Subcutaneous abdominal adipose tissue (tissue), 5 donors: Measurements from ENCODE around the gene PRSS2.

ENCODE experiments used
- H3K27ac ChIP-seq: one replicate; pipeline ENCODE4 v1.7.0; 2013; ENCODE audit warnings: low read depth, mild to moderate bottlenecking, inconsistent platforms, low read length, moderate library complexity
- H3K27me3 ChIP-seq, 5 donors: one replicate each; pipeline ENCODE4 v1.7.0; 2013; ENCODE audit warnings: low read length in 5 of 5, inconsistent platforms in 1 of 5; ENCODE audit not compliant: control insufficient read depth in 5 of 5, insufficient read depth in 4 of 5
- H3K36me3 ChIP-seq, 5 donors: one replicate each; pipeline ENCODE4 v1.7.0; 2013; ENCODE audit warnings: low read length in 5 of 5; ENCODE audit not compliant: control insufficient read depth in 5 of 5, insufficient read depth in 5 of 5
- H3K4me1 ChIP-seq, 5 donors: one replicate each; pipeline ENCODE4 v1.7.0; 2013; ENCODE audit warnings: low read length in 5 of 5, mild to moderate bottlenecking in 3 of 5, moderate library complexity in 1 of 5; ENCODE audit not compliant: control insufficient read depth in 5 of 5, insufficient read depth in 5 of 5
- H3K4me3 ChIP-seq, 5 donors: one replicate each; pipeline ENCODE4 v1.7.0; 2013; ENCODE audit warnings: low read length in 5 of 5, low read depth in 1 of 5
- H3K9ac ChIP-seq, 5 donors: one replicate each; pipeline ENCODE4 v1.7.0; 2013; ENCODE audit warnings: low read length in 5 of 5, mild to moderate bottlenecking in 4 of 5, moderate library complexity in 3 of 5
- H3K9me3 ChIP-seq, 5 donors: one replicate each; pipeline ENCODE4 v1.7.0; 2013; ENCODE audit warnings: low read length in 5 of 5; ENCODE audit not compliant: control insufficient read depth in 5 of 5
- donor health status: healthy.
- donor health status: healthy.
- donor health status: healthy.
- donor health status: healthy.
- donor health status: healthy.

The PRSS2 gene

DNA sequence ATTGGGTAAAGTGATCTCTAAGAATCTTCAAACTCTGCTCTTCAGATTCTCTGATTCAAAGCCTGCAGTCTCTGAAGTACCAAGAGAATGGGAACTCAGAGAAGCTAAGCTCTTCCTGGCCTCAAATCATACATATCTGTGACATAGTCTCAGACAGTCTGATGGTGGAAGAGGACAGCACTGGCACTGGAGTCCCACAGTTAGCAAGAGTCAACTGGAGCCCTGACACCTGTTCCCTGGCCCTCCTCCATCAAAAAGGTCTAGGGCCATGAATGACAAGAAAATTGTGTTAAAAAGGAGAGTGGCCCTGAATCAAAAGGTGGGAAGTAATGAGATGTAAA, 37.7 kb downstream of the PRSS2 start:
- H3K4me3 ChIP-seq: no peak overlapping the region
- H3K4me1 ChIP-seq: no peaks in the 10 kb centered on the region
- peaks cover 4 to 28% (median 20%) of the 10 kb centered on the region in 5 donors for H3K27me3 ChIP-seq
- H3K27ac ChIP-seq: no peak overlapping the region
- no peaks in the 10 kb centered on the region for H3K36me3 ChIP-seq
- no peak overlapping the region for H3K9ac ChIP-seq
- H3K9me3 ChIP-seq: no peaks in the 10 kb centered on the region

DNA sequence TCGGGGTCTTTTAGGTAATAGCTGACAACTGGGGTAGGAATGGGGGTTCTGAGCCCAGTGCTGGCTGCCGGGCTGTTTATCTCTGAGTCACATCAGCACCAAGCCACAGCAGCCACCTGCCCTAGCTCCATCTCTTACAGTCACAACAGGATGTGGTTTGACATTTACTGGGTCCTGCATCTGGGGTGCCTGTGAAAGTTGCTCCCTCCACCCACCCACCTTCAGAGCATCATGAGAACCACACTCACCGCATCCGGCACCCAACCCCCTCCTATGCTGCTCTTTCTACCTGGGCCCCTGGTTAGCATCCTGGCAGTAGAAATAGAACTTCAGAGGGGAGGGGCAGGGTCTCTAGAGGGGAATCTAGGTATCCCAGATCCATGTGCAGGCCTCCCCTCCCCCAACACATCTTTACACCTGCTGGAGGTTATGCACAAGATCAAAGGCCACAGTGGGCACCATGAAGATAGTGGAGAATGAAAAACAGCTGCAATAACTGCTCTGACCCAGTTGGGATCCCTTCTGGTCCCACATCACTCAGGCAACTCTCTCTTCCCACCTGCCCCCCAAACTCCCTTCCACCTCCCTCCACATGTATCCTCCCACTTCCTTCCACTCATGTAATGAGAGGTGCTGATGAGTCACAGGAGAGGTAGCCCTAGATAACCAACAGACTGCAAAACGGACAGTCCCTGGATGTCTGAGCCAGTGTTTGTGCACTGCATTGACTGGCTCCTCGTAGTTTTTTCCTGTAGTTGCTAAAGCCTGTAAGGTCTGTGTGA, 38.2 kb downstream of the PRSS2 start:
- Histone ChIP-seq H3K27ac (no peak overlapping the region), H3K9me3 (no peaks in the 10 kb centered on the region), H3K27me3 (peaks cover 4 to 29% (median 21%) of the 10 kb centered on the region in 5 donors), H3K4me3 (no peak overlapping the region), H3K9ac (no peak overlapping the region), H3K36me3 (no peaks in the 10 kb centered on the region), H3K4me1 (no peaks in the 10 kb centered on the region)

DNA sequence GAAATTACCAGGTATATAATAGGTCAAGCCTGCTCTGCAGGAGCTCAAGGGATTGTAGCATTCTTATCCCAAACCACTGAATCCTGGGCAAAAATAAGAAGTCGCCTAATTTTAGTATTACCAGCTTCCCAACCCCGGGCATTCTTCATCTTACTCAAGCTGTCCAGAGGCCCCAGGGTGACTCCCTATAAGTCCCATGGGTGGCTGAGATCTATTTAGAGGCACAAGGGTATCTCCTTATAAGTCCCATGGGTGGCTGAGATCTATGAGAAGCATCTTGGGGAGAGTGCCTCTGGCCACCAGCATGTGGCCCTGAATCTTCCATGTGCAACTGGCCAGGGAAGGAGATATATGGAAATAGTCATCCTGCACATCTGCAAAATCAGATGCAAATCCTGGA, 38.9 kb downstream of the PRSS2 start:
- H3K36me3 ChIP-seq: no peaks in the 10 kb centered on the region
- peaks cover 4 to 29% (median 21%) of the 10 kb centered on the region in 5 donors for H3K27me3 ChIP-seq
- no peak overlapping the region for H3K27ac ChIP-seq
- no peak overlapping the region for H3K4me3 ChIP-seq
- no peaks in the 10 kb centered on the region for H3K9me3 ChIP-seq
- H3K9ac ChIP-seq: no peak overlapping the region
- no peaks in the 10 kb centered on the region for H3K4me1 ChIP-seq

DNA sequence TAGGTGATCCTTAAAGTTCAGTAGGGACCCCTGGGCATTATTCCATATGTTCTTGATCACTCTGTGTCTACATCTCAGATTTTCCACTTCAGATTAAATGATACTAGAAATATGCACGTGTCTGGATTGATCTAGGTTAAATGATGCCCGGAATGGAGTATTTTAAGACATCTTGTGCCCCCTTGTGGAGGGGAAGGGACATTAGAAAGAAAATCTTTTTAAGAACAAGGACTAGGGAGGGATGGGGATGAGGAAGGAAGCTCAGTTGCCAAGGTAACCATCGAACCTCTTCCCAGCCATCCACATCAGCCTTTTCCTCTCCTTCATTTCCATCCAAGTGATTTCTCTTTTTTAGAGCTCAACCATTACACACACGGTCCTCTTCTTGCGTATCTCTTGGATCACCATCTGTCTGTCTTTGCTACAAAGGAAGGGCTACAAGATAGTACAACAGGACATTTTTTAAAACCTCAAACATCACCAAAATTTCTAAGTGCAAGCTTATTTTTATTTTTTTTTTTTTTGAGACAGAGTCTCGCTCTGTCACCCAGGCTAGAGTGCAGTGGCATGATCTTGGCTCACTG, 40.5 kb downstream of the PRSS2 start:
- Histone ChIP-seq H3K9me3 (no peaks in the 10 kb centered on the region), H3K27ac (no peak overlapping the region)

DNA sequence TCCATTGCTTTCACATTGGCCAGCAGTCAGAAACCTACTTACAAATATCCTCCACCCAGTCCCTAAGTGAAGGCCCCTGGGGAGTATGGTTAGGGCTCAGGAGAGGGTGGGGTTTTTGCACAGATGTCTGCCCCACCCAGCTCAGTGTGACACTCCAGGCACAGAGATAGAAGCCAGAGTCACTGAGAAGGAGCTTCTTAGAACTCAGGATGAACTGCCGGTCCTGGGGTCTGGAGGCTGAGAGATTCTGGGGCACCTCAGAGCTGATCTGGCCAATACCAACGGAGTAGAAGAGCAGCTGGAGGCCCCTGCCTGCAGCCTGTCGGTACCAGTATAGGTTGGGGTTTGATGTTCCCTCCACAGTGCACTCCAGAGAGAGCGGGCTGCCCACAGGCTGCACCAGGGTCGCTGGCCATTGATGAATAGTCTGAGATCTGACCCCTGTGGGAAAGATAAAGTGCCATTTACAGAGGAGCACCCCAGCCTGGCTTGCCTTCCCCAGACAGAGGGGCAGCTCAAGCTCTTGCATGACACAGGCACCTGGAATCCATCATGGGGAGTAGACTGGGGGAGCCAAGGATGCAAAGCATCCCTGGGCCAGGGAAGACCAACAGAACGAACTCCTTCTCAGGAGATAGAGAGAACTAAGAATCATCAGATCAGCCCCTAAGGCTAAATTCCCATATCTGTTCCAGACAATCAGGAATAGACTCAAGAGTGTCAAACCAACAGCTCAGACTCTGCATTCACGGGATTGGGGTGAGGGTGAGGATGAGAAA, 41.9 kb downstream of the PRSS2 start:
- Histone ChIP-seq H3K9me3 (no peaks in the 10 kb centered on the region), H3K4me1 (no peaks in the 10 kb centered on the region), H3K27ac (no peak overlapping the region), H3K9ac (no peak overlapping the region), H3K4me3 (no peak overlapping the region), H3K36me3 (no peaks in the 10 kb centered on the region), H3K27me3 (peaks cover 7 to 37% (median 23%) of the 10 kb centered on the region in 5 donors)

More for the DNA sequence above, 40.5 kb downstream of the PRSS2 start:
- Histone ChIP-seq H3K4me3 (no peak overlapping the region), H3K36me3 (no peaks in the 10 kb centered on the region), H3K27me3 (peaks cover 5 to 32% (median 23%) of the 10 kb centered on the region in 5 donors), H3K4me1 (no peaks in the 10 kb centered on the region), H3K9ac (no peak overlapping the region)

DNA sequence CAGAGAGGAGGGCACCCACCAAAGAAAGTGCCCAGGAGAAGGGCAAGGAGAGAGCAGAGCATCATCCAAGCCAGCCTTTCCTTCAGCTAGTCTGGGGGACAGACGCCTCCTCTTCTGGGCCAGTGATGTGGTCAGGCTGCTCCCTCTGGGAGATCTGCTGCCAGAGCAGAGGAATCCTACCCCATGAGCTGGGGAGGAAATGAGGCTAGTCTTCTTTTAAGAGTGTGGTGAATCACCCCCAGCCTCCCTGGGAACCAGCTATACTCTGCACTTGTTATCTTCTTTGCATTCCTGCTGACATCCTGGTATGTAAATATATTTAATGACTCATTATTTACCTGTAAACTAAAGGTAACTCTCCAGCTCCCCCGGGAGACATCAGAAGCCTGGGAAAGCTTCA, 42.5 kb downstream of the PRSS2 start:
- H3K9ac ChIP-seq: no peak overlapping the region
- H3K4me1 ChIP-seq: no peaks in the 10 kb centered on the region
- H3K9me3 ChIP-seq: no peaks in the 10 kb centered on the region
- peaks cover 7 to 37% (median 23%) of the 10 kb centered on the region in 5 donors for H3K27me3 ChIP-seq
- H3K27ac ChIP-seq: no peak overlapping the region
- no peak overlapping the region for H3K4me3 ChIP-seq
- no peaks in the 10 kb centered on the region for H3K36me3 ChIP-seq

DNA sequence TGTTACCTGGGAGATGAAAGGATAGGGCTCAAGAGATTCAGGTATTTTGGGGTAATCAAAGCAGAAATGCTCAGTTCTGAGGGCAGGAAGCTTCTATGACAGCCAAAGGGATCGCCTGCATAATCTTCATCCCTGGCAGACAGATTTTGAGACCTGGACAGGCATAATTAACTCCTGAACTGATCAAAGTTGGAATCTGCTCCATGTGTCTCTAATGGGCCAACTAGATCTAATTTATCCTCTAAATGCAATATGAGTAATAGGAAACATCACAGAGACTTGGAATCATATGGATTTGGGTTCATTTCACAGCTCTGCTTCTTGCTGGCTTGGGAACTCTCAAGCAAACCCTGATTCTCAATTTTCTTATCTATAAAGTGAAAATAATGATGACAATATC, 42.9 kb downstream of the PRSS2 start:
- no peak overlapping the region for H3K4me3 ChIP-seq
- no peak overlapping the region for H3K9ac ChIP-seq
- H3K27me3 ChIP-seq: peaks cover 7 to 37% (median 20%) of the 10 kb centered on the region in 5 donors

DNA sequence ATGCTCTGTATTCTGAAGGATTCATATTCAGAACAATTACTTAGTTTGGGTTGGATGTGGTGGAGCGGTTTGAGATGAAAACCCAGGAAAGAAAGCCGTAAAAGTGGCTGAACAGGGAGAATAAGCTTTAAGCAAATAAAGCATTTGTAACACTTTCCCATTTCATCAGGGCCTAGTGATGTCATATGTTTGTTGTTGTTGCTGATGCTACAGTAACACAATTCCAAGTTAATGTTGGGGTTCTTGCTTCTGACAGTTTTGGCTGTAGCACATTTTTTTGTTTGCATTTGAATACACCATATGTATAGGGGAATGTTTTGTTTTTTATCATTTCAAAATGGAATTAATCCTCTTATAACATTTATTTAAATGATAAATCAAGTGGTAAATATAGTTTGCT, 43.7 kb downstream of the PRSS2 start:
- Histone ChIP-seq H3K36me3 (no peaks in the 10 kb centered on the region), H3K4me1 (no peaks in the 10 kb centered on the region), H3K27ac (no peak overlapping the region), H3K9me3 (no peaks in the 10 kb centered on the region), H3K27me3 (peaks cover 3 to 29% (median 14%) of the 10 kb centered on the region in 5 donors), H3K9ac (no peak overlapping the region), H3K4me3 (no peak overlapping the region)

More for the DNA sequence above, 42.9 kb downstream of the PRSS2 start:
- H3K4me1 ChIP-seq: no peaks in the 10 kb centered on the region
- no peaks in the 10 kb centered on the region for H3K36me3 ChIP-seq
- H3K9me3 ChIP-seq: no peaks in the 10 kb centered on the region
- no peak overlapping the region for H3K27ac ChIP-seq

DNA sequence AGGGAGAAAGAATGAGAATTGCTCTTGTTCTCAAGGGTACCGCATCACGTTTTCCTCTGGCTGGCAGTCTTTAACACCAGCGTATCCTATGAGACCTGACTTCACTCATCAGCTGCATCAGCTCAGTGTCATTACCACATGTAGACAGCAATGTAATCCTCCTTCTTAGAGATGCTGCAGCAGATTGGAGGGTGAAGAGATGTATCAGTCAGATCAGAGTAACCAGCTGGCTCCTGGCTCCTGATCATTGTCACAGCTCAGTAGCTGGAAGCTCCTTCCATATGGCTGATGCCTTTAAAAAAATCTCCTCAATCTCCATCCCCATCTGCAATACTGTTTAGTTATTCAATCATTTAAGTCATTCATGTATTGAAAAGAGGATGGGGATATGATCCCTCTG, 44.4 kb downstream of the PRSS2 start:
- peaks cover 2 to 26% (median 14%) of the 10 kb centered on the region in 5 donors for H3K27me3 ChIP-seq
- H3K9me3 ChIP-seq: no peaks in the 10 kb centered on the region
- H3K9ac ChIP-seq: no peak overlapping the region
- no peak overlapping the region for H3K27ac ChIP-seq
- H3K4me1 ChIP-seq: no peaks in the 10 kb centered on the region
- H3K4me3 ChIP-seq: no peak overlapping the region
- no peaks in the 10 kb centered on the region for H3K36me3 ChIP-seq

DNA sequence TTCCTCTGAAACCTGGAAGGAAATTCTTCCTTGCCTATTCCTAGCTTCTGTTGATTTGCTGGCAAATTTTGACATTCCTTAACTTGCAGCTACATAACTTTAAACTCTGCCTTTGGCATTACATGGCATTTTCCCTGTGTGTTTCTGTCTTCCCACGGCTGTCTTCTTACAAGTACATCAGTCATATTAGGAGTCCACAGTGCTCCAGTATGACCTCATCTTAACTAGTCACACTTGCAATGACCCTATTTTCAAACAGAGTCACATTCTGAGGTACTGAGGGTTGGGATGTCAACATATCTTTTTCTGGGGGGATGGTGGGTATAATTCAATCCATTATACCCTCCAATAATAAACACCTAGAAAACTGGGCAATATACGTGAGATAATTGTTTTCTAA, 46.7 kb downstream of the PRSS2 start:
- H3K27ac ChIP-seq: no peak overlapping the region
- peaks cover 2 to 26% (median 14%) of the 10 kb centered on the region in 5 donors for H3K27me3 ChIP-seq
- peaks cover 0 to 2% (median 0%) of the 10 kb centered on the region in 5 donors for H3K9me3 ChIP-seq
- H3K36me3 ChIP-seq: no peaks in the 10 kb centered on the region
- no peak overlapping the region for H3K4me3 ChIP-seq
- no peak overlapping the region for H3K9ac ChIP-seq
- H3K4me1 ChIP-seq: no peaks in the 10 kb centered on the region
